Measurements from ENCODE around the gene EEF1A2. TPM values are rescaled to one million over a fixed set of nuclear protein-coding genes. Genes with fewer than 3 reads are reported as not detected.
"Not testable (repeated sequence)": the region's sequence is repeated elsewhere in the genome, so short reads cannot be mapped to it uniquely, and the experiment has no call there.

The EEF1A2 gene
- total RNA-seq, 2 donors from 2014 or later: 0.47 to 0.99 TPM

- Mint-ChIP-seq H3K4me3 (no peak overlapping the region), H3K27ac (no peak overlapping the region), H3K36me3 (ENCODE audit: low read depth) (peaks cover 2% of the 10 kb centered on the region), H3K27me3 (peaks cover 14% of the 10 kb centered on the region), H3K4me1 (peaks cover 2% of the 10 kb centered on the region)
- no peaks in the 10 kb centered on the region for H3K9me3 ChIP-seq (ENCODE audit: control insufficient read depth, low read length, poor library complexity, severe bottlenecking)
- ATAC-seq (no peak), DNase-seq (no peak)
Measured at GRCh38 chr20:63487781-63488241, 11.1 kb downstream of the EEF1A2 start.

GRCh38 chr20:63487116-63487764, 11.6 kb downstream of the EEF1A2 start:
- Mint-ChIP-seq H3K4me1 (peaks cover 4% of the 10 kb centered on the region), H3K4me3 (no peak overlapping the region), H3K36me3 (ENCODE audit: low read depth) (peaks cover 2% of the 10 kb centered on the region), H3K27ac (no peak overlapping the region), H3K27me3 (peaks cover 20% of the 10 kb centered on the region)
- DNase-seq (no peak), ATAC-seq (no peak)
- no peaks in the 10 kb centered on the region for H3K9me3 ChIP-seq (ENCODE audit: control insufficient read depth, low read length, poor library complexity, severe bottlenecking)

- Mint-ChIP-seq H3K27me3 (peaks cover 26% of the 10 kb centered on the region), H3K4me1 (peaks cover 6% of the 10 kb centered on the region), H3K36me3 (ENCODE audit: low read depth) (peaks cover under 1% of the 10 kb centered on the region), H3K4me3 (no peak overlapping the region), H3K27ac (no peak overlapping the region)
- no peaks in the 10 kb centered on the region for H3K9me3 ChIP-seq (ENCODE audit: control insufficient read depth, low read length, poor library complexity, severe bottlenecking)
- ATAC-seq (no peak), DNase-seq (no peak)
Measured at GRCh38 chr20:63486300-63486855, 12.5 kb downstream of the EEF1A2 start.

- Mint-ChIP-seq H3K4me3 (no peak overlapping the region), H3K4me1 (peaks cover 7% of the 10 kb centered on the region), H3K27me3 (peaks cover 36% of the 10 kb centered on the region), H3K36me3 (ENCODE audit: low read depth) (no peaks in the 10 kb centered on the region), H3K27ac (no peak overlapping the region)
- DNase-seq: no peak
- ATAC-seq: no peak
- H3K9me3 ChIP-seq (ENCODE audit: control insufficient read depth, low read length, poor library complexity, severe bottlenecking): no peaks in the 10 kb centered on the region
Measured at GRCh38 chr20:63484651-63485403, 14.1 kb downstream of the EEF1A2 start.

- H3K27me3 Mint-ChIP-seq: peaks cover 38% of the 10 kb centered on the region
- ATAC-seq (no peak), DNase-seq (no peak)
- H3K9me3 ChIP-seq (ENCODE audit: control insufficient read depth, low read length, poor library complexity, severe bottlenecking): no peaks in the 10 kb centered on the region
- H3K4me3 Mint-ChIP-seq: no peak overlapping the region
- H3K36me3 Mint-ChIP-seq (ENCODE audit: low read depth): no peaks in the 10 kb centered on the region
- H3K4me1 Mint-ChIP-seq: peaks cover 7% of the 10 kb centered on the region
- H3K27ac Mint-ChIP-seq: no peak overlapping the region
Measured at GRCh38 chr20:63484236-63484635, 14.6 kb downstream of the EEF1A2 start.

- ATAC-seq: no peak
- peaks cover 39% of the 10 kb centered on the region for H3K27me3 Mint-ChIP-seq
- no peaks in the 10 kb centered on the region for H3K9me3 ChIP-seq (ENCODE audit: control insufficient read depth, low read length, poor library complexity, severe bottlenecking)
- no peaks in the 10 kb centered on the region for H3K36me3 Mint-ChIP-seq (ENCODE audit: low read depth)
- no peak for DNase-seq
- peaks cover 7% of the 10 kb centered on the region for H3K4me1 Mint-ChIP-seq
- no peak overlapping the region for H3K27ac Mint-ChIP-seq
- H3K4me3 Mint-ChIP-seq: no peak overlapping the region
Measured at GRCh38 chr20:63483834-63484233, 15.0 kb downstream of the EEF1A2 start.

- H3K27ac Mint-ChIP-seq: peak overlapping the region; percentile 4
- DNase-seq (no peak), ATAC-seq (no peak)
- H3K4me3 Mint-ChIP-seq: no peak overlapping the region
- peaks cover 50% of the 10 kb centered on the region for H3K27me3 Mint-ChIP-seq
- H3K4me1 Mint-ChIP-seq: peaks cover 8% of the 10 kb centered on the region
- H3K9me3 ChIP-seq (ENCODE audit: control insufficient read depth, low read length, poor library complexity, severe bottlenecking): no peaks in the 10 kb centered on the region
- H3K36me3 Mint-ChIP-seq (ENCODE audit: low read depth): no peaks in the 10 kb centered on the region
Measured at GRCh38 chr20:63482021-63482587, 16.8 kb downstream of the EEF1A2 start.

- ATAC-seq: no peak
- peaks cover 55% of the 10 kb centered on the region for H3K27me3 Mint-ChIP-seq
- DNase-seq: no peak
- no peak overlapping the region for H3K4me3 Mint-ChIP-seq
- H3K9me3 ChIP-seq (ENCODE audit: control insufficient read depth, low read length, poor library complexity, severe bottlenecking): no peaks in the 10 kb centered on the region
- peaks cover 8% of the 10 kb centered on the region for H3K4me1 Mint-ChIP-seq
- H3K27ac Mint-ChIP-seq: peak overlapping the region; percentile 4
- no peaks in the 10 kb centered on the region for H3K36me3 Mint-ChIP-seq (ENCODE audit: low read depth)
Measured at GRCh38 chr20:63481503-63481902, 17.4 kb downstream of the EEF1A2 start.

GRCh38 chr20:63479695-63480419, 19.0 kb downstream of the EEF1A2 start:
- not testable (repeated sequence) for H3K36me3 Mint-ChIP-seq (ENCODE audit: low read depth); DNase-seq; H3K9me3 ChIP-seq (ENCODE audit: control insufficient read depth, low read length, poor library complexity, severe bottlenecking); H3K27ac Mint-ChIP-seq; ATAC-seq; H3K4me1 Mint-ChIP-seq; H3K4me3 Mint-ChIP-seq
- peaks cover 63% of the 10 kb centered on the region for H3K27me3 Mint-ChIP-seq

- H3K27ac Mint-ChIP-seq: no peak overlapping the region
- H3K4me1 Mint-ChIP-seq: peaks cover 12% of the 10 kb centered on the region
- DNase-seq (no peak), ATAC-seq (no peak)
- peaks cover 2% of the 10 kb centered on the region for H3K36me3 Mint-ChIP-seq (ENCODE audit: low read depth)
- no peaks in the 10 kb centered on the region for H3K9me3 ChIP-seq (ENCODE audit: control insufficient read depth, low read length, poor library complexity, severe bottlenecking)
- H3K4me3 Mint-ChIP-seq: peak overlapping the region; percentile 57
- peaks cover 74% of the 10 kb centered on the region for H3K27me3 Mint-ChIP-seq
Measured at GRCh38 chr20:63478346-63479302, 20.3 kb downstream of the EEF1A2 start.

GRCh38 chr20:63477944-63478343, 20.9 kb downstream of the EEF1A2 start:
- DNase-seq: no peak
- H3K9me3 ChIP-seq (ENCODE audit: control insufficient read depth, low read length, poor library complexity, severe bottlenecking): no peaks in the 10 kb centered on the region
- Mint-ChIP-seq H3K36me3 (ENCODE audit: low read depth) (peaks cover 2% of the 10 kb centered on the region), H3K4me3 (no peak overlapping the region), H3K27ac (no peak overlapping the region), H3K4me1 (peaks cover 11% of the 10 kb centered on the region), H3K27me3 (peaks cover 71% of the 10 kb centered on the region)
- ATAC-seq: no peak

GRCh38 chr20:63477061-63477616, 21.7 kb downstream of the EEF1A2 start:
- Mint-ChIP-seq H3K27ac (no peak overlapping the region), H3K36me3 (ENCODE audit: low read depth) (peaks cover 2% of the 10 kb centered on the region), H3K4me1 (peaks cover 8% of the 10 kb centered on the region), H3K27me3 (peaks cover 63% of the 10 kb centered on the region), H3K4me3 (no peak overlapping the region)
- H3K9me3 ChIP-seq (ENCODE audit: control insufficient read depth, low read length, poor library complexity, severe bottlenecking): no peaks in the 10 kb centered on the region
- no peak for DNase-seq
- no peak for ATAC-seq
